Uterus (tissue), 2 donors: ENCODE data around the gene SBNO2.
A peak's percentile ranks its signal among the peaks of the same experiment; 100 is the strongest.

Experiments used
- CTCF ChIP-seq, 4 experiments: fragments of 200-600 bp in 2 of 4; fragments of 450-650 bp in 2 of 4; sonication (generic) in 2 of 4; IDR thresholded peaks; one replicate each; pipeline ENCODE4 v1.5.1; 2016 to 2019; ENCODE audit warnings: antibody characterized with exemption in 4 of 4, mild to moderate bottlenecking in 2 of 4, moderate library complexity in 1 of 4
- POLR2A ChIP-seq, 2 donors: fragments of 450-650 bp; IDR thresholded peaks; one replicate each; pipeline ENCODE4 v1.6.1; 2016; ENCODE audit warnings: antibody characterized with exemption in 2 of 2, mild to moderate bottlenecking in 1 of 2, moderate library complexity in 1 of 2

- TF ChIP-seq CTCF (IDR thresholded peaks at IDR 0.05) (no peak), POLR2A (IDR thresholded peaks at IDR 0.05) (peak in 1 of 2 donors; percentile 11)
These were observed 71.5 kb downstream of the SBNO2 start for GRCh38 chr19:1102407-1103131.
